GM19395 (cell line): Measurements from ENCODE around the gene CHFR.
"Not testable (repeated sequence)": the region's sequence is repeated elsewhere in the genome, so short reads cannot be mapped to it uniquely, and the experiment has no call there.

Experiments
- ATAC-seq: cut with Tn5 transposase; IDR thresholded peaks from one replicate; pipeline ENCODE4 v1.9.1; 2021; ENCODE audit warnings: mild to moderate bottlenecking, moderate library complexity; ENCODE audit not compliant: unreplicated experiment

CHFR gene

DNA sequence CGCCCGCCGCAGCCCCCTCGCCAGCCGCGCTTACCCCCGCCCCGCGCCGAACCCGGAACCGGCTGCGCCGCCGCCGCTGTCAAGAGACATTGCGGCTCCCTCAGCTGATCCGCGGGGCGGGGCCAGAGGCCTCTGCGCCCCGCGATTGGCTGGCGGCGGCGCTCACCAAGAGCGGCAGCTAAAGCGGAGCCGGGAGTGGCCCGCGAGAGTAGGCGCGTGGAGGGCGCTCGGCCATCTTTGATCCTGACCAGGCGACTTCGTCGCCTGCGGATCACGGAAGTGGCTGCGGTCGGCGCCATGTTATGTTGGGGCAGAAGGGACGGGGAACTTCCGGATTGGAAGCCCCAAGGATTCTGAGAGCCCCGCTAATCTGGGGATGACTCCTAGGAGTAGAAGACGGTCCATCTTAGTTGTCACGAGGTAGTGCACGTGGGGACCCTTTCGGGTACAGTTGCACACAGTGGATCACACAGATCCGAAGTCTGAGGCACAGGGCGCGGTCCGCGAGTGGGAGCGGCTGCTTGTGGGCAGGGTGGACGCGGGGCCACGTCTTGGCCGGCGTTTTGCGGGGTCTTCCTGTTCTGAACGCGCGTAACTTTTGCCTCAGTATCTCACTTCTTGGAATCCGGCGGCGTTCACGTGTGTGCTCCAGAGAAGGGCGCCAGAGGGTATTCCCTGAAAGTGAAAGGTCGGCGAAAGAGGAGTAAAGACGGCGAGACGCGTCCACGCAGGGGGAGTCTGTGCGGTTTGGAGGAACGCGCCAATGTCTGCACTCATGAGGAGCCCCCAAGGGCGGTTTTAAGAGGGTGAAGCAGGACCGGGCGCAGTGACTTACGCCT, at the start of gene CHFR:
Gene CHFR, minus strand, starts transcription at position 93 of the 839 bp plus-strand sequence. CDS start 277 bp downstream, outside the sequence.
- ATAC-seq, result peak; percentile 97

- not testable (repeated sequence) for ATAC-seq
These were observed 49.5 kb upstream of the CHFR start for GRCh38 chr12:132936921-132937320.

DNA sequence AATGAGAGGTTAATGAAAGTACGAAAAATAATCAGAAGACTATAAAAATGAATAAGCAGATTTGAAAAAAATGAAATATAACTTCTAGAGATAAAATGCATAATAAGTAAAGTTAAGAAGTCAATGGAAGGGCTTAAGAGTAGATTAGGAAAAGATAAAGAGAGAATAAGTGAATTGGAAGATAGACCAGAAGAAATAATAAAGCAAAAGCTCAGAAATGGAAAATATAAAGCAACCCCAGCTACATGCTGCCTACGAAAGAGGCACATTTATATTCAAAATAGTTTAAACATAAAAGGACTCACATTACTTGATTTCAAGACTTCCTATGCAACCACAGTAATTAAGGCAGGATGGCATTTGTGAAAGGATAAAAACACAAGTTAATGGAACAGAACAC, 48.8 kb upstream of the CHFR start:
- ATAC-seq, result no peak

GRCh38 chr12:132926415-132926833, 39.0 kb upstream of the CHFR start:
- no peak for ATAC-seq

GRCh38 chr12:132925597-132926414, 38.4 kb upstream of the CHFR start:
- no peak for ATAC-seq

GRCh38 chr12:132924356-132924755, 37.0 kb upstream of the CHFR start:
- no peak for ATAC-seq

GRCh38 chr12:132923356-132923909, 36.0 kb upstream of the CHFR start:
- no peak for ATAC-seq

DNA sequence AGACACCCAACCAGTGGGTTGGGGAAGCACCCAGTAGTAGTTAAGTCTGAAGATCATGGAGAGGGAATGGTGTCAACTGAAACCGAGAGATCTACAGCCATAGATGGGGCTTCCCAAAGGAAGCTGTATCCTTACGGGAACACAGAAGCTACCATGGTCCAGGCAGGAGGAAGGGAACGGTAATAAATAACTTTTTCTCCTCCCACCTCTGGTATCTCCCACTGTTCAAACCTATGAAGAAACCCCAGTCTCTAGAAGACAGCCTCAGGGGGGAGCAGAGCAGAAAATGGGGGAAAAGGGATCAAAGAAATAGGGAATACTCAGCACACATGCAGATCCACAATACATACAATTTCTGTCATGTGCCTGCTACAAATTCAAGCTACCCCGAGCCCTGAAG, 35.3 kb upstream of the CHFR start:
- ATAC-seq, result no peak

GRCh38 chr12:132921685-132922084, 34.3 kb upstream of the CHFR start:
- no peak for ATAC-seq

- ATAC-seq, result no peak
These were observed 31.3 kb upstream of the CHFR start for GRCh38 chr12:132918680-132919079.

- ATAC-seq, result no peak
These were observed 21.6 kb upstream of the CHFR start for GRCh38 chr12:132909030-132909368.

- peak; percentile 94 for ATAC-seq
These were observed 21.0 kb upstream of the CHFR start for GRCh38 chr12:132908145-132909029.

DNA sequence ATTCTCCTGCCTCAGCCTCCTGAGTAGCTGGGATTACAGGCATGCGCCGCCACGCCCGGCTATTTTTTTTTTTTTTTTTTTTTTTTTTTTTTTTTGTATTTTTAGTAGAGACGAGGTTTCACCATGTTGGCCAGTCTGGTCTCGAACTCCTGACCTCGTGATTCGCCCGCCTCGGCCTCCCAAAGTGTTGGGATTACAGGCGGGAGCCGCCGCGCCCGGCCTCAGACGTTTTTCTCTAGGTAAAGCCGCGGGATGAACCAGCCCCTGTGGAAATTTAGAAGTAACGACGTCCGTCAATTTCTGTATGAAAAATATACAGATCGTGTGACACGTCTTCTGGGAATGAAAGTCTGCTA, 20.4 kb upstream of the CHFR start:
- ATAC-seq, result not testable (repeated sequence)

GRCh38 chr12:132907216-132907615, 19.8 kb upstream of the CHFR start:
- no peak for ATAC-seq

DNA sequence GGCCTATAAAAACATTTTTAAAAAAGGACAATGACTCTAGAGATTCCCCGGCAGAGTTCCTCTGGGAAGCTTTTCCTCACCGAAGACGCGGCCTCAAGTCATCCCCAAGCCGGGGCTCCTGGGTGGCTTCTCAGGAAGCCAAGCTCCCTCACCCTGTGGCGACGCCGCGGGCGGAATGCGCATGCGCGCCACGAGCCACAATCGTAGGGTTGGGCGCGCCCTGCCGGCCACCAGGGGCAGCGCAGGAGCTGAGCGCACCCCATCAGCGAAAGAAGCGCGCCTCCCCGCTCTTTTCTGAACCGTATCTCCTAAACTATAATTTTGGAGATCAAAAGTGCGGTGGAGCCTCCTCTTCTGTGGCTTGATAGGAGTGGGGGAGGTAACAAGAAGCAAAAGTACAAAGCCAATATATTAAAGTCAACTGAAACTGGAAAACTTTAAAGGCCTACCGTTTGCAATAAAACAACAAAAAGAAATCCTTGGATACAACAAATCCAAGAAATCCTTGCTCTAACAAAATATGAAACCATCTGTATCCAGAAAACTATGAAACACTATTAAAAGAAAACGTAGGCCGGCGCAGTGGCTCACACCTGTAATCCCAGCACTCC, 17.4 kb upstream of the CHFR start:
- ATAC-seq, result no peak

DNA sequence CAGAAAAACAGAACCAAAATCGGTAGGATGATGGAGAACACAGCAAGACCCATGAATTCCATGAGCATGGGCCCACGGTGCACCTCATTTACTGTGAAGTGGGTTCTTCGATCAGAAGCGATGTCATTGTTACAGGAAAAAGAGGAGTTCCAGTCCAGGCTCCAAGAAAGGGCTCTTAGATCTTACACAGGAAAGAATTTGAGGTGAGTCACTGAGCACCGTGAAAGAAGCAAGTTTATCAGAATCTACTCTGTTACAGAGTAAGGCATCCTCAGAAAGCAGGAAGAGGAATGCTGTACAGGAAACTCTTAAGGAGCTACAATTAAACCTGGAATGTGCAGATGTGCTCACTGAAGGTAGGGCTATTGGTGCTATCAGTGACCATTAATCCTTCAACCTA, 11.6 kb upstream of the CHFR start:
- ATAC-seq, result no peak

GRCh38 chr12:132888852-132889251, 1.4 kb upstream of the CHFR start:
- ATAC-seq, result no peak

DNA sequence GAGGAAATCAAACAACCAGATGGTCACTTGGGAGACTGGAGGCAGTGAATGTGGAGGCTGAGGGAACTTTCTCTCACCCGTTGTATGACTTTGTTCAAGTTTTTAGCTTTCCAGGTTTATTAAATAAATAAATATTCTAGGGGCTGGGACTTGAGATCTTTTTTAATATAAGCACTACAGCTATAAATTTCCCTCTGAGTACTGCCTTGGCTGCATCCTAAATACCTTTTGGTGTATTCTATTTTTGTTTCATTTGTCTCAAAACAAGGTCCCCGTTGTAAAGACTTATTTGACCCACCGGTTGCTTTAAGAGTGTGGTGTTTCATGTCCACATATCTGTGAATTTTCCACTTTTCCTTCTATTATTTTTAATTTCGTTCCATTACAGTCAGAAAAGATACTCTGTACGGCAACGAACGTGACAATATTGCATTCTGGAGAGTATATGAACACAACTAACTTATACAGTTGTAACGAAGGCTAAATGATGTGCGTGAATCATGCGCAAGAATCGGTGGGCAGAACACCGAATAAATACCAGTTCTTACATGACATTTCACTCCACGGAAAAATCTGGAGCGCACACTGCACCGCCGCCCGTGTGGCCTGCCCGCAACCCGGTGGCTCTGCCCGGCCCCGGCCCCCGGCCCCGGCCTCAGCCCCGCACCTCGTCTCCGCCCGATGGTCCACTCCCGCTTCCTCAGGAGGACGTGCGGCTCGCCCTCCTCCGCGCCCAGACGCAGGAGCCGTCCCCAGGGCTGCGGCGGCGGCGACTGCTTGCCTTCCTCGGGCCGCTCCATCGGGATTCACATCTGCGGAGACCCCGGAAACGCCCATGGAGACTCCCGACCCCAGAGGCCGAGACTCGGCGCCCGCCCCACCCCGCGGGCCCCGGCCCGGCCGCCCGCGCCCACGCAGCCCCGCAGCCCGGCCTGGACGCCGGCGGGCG, 602 bp downstream of the CHFR start:
- peak; percentile 37 for ATAC-seq

- no peak for ATAC-seq
These were observed 5.6 kb downstream of the CHFR start for GRCh38 chr12:132881818-132882217.
